Mesenteric fat pad (tissue), 1 donor: ENCODE data around the gene OR4D1. TPM values are rescaled to one million over a fixed set of nuclear protein-coding genes. Genes with fewer than 3 reads are reported as not detected.

Source experiments
- DNase-seq: peaks from one replicate; pipeline ENCODE4 v3.0.0-alpha.2; 2020; ENCODE audit warnings: low spot score
- total RNA-seq: library from RNA; stranded (reverse); fragmentation: NEBNext Ultra II Directional; extraction: Animal tissue kit (Norgen Biotek cat#: 25700); gene quantifications from one replicate; pipeline ENCODE4 v1.2.1, GENCODE V29; 2021
- donor health status: DM: yes; HTN: yes; CAD: no.

OR4D1 gene
- total RNA-seq, 1 donor from 2014 or later, result not detected

DNA sequence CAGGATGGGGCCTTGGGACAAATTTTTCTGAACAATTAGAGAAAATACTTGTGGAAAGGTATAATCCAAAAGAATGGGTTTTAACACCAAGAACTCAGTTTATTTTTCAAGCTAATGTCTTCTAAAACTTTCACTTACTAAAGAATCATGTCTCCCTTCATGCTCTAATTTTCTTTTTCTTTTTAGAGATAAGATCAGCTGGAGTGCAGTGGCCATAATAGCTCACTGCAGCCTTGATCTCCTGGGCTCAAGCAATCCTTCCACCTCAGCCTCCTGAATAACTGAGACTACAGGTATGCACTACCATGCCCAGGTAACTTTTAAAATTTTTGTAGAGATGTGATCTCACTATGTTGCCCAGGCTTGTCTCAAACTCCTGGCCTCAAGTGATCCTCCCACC, 5.5 kb downstream of the OR4D1 start:
- DNase-seq, result no peak

DNA sequence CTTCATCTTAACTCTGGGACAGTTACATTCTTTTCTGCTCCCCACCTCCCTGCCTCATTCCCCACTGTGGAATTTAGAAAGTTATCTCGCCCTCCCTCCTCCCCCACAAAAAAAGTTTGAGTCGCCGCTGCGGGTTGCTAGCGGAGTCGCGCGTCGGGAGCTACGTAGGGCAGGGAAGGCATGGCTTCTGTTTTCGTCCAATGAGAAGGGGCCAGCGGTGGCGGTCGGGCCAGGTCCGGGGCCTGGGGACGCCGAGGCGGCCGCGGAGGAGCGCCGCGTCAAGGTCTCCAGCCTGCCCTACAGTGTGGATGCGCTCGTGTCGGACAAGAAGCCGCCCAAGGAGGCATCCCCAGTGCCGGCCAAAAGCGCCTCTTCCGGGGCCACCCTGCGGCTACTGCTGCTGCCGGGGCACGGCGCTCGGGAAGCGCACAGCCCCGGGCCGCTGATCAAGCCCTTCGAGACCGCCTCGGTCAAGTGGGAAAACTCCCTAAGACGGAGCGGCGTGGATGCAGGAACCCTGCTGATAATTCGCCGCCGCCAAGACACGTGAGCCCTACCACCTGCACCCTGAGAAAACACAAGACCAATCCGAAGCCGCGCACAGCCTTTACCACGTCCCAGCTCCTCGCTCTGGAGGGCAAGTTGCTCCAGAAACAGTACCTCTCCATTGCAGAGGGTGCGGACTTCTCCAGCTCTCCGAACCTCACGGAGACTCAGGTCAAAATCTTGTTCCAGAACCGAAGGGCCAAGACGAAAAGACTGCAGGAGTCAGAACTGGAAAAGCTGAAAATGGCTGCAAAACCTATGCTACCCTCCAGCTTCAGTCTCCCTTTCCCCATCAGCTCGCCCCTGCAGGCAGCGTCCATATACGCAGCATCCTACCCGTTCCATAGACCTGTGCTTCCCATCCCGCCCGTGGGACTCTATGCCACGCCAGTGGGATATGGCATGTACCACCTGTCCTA, 8.9 kb downstream of the OR4D1 start:
- DNase-seq, result no peak

DNA sequence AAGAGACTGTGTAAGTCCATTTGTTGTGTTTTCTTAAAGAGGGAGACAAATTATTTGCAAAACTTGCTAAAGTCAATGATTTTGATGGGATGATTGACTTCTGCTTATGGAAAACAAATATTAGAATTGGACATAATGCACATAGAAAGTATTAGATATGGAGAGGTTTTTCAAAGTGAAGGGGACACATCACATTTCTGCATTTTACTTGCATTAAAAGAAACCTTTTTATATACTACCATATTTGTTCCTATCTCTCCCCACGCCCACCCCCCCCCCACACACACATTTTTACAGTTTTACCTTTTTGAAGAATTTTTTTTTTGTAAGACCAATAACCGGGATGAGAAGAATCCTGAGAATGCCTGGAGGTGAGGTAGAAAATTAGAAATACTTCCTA, 10.0 kb downstream of the OR4D1 start:
- no peak for DNase-seq

DNA sequence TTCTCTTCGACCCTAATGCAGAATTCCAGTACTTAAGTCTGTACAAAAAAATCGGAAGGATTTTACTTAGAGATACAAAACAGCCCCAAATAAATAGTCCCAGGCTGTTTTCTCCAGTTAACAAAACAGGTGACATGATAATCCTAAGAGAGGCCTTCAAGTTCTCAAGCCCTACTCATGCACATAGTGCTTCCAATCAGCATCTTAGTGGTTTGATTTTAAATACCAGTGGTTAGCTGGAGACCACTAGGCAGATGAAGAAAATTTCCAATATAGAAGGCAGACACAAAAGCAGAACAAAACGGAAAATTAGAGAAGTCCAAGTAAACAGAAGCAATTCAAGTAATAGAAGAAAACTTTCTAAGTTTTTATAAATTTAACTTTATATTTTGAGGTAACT, 13.4 kb downstream of the OR4D1 start:
- no peak for DNase-seq

DNA sequence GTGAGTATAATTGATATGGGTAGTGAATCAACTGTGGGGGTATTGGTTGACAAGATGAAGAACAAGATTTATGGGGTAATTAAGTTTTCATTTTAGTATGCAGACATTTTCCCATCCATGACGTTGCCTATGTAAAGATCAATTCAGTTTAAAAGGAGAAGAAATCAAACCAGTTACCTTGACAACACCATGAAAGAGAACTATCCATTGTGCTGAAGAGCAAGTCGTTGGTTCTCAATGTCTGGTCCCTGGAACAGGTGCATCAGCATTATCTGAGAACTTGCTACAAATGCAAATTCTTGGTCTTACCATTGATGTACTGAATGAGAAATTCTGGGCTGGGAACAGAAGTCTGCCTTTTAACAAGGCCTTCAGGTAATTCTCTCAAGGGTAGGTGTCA, 17.8 kb downstream of the OR4D1 start:
- no peak for DNase-seq

DNA sequence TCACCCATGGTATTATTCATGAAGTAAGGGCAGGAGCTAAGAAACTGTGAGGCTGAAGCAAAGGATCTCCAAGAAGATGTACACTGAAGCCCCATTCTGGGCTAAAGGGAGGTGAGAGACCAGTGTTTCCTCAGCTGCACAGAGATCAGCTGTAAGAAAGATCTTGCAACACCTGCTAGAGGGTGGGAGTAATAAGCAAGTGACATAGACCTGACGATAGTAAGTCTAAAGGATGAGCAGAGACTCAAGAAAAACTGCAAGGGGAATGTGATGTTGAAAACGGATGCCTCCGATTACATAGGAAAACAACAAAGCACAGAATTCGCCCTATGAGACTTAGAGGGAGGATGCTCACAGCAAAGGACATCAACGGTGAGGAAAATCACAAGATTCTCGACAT, 18.5 kb downstream of the OR4D1 start, which contains the start of gene OR4D2:
TSS of gene OR4D2 (plus strand) at position 301 of the 400 bp plus-strand sequence. CDS start 2,674 bp downstream, outside the sequence.
- no peak for DNase-seq

DNA sequence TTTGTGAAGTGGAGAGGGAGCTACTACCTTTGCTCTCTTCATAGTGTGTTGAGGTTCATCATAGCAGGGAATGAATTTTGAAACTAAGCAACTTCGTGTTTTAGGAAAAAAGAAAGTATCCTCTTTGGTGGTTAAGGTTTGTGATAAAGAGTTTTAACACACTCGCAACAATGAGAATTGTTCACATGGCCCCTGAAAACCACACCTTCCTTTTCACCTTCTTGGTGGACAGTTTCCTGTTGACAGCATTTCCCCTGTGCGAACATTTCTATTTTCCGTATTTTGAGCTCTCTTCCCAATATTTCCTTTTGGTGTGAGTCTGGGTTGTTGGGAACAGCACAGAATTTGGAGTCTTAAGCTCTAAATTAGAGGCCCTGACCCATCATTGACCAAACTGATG, 22.4 kb downstream of the OR4D1 start:
- no peak for DNase-seq

DNA sequence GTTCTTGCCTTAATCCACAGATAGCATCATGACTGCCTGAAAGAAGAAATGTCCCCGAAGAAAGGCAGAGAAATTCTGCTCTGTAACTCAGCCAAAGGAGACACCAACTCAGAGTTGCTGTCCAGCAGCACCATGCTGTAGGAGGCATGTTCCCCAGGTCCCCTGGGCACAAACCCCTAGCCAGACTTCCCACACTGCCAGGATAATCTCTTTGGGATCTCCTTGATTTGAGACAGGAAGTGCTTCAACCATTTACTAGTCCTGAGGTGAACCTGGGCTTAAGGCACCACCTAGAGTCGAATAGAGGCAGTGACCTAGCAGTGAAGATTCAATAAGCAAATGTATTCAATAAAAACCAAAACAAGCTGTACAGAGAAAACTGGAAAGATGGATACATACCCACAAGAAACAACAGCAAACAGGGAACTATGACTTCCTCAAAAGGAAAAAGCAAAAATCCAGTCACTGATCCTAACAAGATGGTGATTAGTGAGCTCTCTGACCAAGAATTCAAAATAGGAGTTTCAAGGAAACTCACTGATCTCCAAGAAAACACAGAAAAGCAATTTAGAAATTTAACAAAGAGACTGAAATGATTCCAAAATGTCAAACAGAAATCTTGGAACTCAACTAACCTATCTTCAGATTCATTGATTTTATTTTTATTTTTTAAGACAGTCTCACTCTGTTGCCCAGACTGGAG, 24.3 kb downstream of the OR4D1 start:
- no peak for DNase-seq

DNA sequence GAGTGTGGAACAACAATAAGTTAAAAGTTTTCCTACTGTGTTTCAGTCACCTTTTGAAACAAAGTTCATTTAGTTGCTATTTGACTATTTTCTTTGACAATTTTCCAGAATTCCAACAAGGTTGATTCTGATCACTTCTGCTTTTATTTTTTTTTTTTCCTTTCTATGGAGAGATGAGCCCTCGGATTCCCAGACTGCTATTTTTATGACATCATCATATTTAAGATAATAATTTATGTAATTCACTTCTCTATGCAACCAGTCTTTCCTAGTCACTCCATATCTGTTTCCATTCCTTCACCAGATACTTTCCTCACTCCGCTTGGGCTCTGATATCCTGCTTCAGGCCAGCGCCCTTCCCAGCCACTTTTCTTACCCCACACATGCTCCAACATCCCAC, 26.7 kb downstream of the OR4D1 start:
- DNase-seq, result no peak

DNA sequence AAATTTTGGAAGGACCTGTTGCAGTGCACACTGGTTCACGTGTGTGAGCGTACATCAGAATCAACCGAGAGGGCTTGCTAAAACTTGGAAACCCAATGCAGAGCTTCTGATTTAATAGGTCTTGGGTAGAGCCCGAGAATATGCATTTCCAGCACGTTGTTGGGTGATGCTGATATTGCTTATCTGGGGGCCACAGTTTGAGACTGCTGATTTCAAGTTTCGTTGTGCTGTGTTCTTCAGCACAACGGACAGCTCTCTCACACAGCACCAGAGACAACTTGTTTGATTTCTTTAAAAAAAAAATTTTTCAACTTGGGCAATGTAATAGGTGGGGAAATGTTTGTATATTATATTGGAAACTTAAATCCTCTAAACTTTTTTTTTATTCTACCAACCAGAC, 28.0 kb downstream of the OR4D1 start:
- no peak for DNase-seq

DNA sequence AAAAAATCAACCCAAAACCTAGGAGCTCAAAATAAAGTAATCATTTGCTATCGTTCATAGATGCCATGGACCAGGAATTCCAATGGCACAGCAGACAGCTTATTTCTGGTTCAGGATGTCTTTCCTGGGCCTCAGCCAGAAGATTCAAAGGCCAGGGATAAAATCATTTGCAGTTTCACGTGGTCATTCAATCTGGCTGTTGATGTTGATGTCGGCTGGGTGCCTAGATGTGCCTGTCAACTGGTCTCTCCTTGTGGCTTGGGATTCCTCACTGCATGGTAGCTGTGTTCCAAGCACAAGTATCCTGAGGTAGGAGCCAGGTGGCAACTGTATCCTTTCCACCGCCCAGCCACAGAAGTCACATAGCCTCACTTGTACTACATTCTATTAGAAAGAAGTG, 33.6 kb downstream of the OR4D1 start:
- no peak for DNase-seq

DNA sequence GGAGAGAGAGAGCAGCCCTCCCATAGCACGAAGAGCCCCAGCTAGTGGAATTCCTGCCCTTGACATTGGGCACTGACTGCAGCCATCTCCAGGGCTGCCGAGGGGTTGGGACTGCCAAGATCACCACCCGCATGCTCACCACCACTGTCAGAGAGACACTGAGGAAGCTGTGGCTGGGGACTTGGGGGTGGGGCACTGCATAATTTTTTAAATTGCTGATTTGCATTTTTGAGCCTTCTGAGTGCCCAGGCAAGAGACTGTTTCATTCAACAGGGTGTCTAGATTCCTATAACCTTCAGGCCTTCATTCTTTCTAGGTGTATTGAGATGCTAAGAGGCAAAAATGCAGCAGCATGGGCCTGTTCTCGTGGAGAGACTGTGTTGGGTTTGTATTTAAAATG, 35.3 kb downstream of the OR4D1 start:
- no peak for DNase-seq

DNA sequence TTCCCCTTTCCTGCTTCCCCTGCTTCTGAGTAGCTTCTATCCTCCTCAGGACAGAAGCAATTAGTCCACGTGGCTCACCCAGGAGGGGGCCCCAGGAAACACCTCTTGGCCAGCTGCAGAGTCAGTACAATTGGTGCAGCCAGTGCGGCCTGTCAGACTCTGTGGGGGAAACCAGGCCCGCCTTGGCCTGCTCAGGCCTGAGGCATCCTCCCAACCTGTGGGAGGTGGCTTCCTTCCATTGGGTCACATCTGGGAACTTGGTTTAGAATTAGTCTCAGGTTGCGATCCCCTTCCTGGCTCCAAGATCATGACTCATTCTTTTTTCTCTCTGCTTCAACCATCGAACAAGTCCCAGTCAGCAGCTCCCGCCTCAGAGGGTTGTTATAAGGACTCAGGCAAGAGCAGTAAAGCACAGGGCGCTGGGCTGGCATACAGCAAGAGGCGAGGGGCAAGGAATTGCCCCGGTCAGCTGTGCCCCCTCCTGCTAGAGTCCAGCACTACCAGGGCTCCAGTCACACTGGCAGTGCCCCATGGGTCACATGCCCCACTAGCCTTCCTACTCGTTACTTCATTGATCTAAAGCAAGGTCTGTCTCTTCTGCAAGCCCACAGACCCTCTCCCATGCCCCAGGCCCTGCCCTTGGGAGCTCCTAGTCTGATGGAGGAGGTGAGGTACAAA, 36.3 kb downstream of the OR4D1 start:
- no peak for DNase-seq

DNA sequence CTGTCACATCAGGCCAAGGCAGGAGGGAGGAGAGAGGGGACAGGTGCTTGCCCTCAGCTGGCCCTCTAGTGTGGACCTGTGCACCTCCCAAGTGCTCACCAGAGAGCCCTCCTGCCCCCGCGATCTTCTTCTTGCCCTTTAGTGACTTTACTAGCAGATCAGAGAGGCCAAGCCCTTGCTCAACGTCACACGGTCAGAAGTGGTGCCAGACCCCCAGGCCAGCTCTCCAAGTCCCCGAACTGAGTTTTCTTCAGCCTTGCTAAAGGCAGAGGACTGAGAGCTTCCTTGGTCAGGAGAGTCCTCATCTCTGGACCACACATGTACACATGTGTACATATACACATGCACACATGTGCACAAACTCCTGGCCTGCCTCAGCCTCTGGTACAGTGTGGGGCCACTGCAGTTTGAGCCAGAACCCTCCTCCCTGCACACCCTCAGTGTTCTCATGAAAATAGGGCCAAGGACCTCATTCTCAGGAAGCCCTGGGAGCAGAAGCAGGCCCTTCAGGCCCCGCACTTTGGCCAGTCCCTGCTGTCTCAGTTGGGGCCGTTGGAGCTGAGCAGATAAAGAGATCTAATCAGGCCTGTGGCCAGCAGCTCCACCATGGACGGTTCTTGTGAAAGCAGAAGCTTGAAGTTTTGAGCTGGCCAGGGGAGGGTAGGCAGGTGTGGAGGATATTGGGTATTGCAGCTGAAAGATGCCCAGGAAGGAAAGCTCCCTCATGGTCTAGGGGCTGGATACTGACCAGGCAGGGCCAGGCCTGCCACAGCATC, 37.0 kb downstream of the OR4D1 start:
- DNase-seq, result no peak

DNA sequence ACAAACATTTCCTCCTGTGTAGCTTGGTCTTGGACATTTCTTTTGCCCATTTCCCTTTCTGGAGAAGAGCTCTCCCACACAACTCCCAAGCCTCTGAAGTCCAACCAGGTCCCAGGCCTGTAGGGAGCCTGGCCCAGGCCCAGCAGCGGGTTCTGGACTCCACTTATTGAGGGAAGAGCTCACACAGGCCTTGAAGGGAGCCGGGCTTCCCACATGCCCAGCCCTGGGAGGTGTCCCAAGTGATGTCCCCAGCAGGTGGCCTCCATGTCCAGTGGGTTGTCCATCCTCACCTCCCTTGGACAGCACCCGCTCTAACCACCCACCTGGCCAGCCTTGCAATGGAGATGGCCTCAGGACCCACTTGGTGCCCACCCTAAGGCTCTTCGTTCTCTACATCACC, 38.4 kb downstream of the OR4D1 start:
- DNase-seq, result no peak

DNA sequence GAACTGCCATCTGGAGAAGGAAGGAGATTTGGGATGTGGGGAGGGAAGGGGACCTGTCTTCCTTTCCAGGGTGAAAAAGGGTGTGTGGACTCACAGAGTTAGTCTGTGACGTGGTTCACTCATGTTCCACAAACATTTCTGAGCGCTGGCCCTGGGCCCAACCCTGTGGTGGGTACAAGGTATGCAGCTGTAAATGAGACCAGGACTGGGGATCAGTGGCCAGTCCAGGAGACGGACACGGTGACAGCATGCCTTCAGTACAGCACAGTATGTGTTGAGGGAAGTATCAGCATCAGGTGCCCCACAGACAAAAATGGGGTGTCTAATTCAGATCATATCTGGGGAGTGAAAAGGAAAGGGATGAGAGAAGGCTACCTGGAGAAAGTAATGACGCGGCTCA, 38.9 kb downstream of the OR4D1 start:
- no peak for DNase-seq

DNA sequence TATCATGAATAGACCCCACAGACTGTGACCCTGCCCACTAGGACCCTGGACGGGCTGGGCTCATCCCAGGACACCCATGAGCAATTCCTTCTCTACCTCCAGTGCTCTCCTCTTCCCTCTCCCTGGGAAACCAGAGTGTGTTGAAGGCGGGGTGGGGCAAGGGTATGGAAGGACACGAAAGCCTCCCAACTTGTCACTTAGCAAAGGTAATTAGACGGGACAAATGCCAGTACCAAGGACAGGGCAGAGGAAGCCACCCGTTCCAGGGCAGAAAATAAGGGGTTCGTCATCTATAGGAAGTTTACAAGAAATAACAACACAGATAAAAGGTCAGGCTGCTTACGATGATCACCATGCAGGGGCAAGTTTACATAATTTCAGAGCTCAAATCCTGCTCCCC, 39.5 kb downstream of the OR4D1 start:
- DNase-seq, result no peak

DNA sequence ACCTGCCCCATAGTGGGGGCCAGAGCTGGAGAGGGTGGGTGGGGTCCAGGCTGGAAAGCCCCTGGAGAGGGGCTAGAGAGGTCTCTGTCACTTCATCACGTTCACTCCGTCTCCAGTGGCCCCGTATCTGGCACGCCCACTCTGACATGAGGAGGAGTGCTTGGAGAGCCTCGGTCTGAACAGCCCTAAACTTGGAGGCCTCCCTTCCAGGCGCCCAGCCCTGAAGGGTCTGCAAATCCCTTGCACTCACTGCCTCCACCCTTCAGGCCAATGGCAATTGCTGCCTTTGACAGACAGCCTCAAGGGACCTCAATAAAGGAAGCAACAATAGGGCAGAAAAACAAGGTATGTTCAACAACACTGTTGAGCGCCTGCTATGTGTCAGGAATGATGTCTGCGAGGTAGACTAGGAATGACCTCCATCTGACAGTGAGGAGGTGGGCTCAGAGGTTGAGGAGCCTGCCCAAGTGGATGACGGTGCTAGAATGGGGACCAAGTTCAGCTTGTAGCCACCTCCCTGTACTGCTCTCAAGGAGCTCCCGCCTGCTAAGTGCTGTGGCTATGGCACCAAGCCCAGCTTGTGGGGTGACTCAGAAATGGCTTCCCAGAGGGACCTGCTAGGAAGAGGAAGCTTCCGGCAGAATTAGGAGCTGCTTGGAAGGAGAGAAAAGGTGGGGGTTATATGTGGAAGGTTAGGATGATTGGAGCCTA, 41.4 kb downstream of the OR4D1 start:
- DNase-seq, result no peak

DNA sequence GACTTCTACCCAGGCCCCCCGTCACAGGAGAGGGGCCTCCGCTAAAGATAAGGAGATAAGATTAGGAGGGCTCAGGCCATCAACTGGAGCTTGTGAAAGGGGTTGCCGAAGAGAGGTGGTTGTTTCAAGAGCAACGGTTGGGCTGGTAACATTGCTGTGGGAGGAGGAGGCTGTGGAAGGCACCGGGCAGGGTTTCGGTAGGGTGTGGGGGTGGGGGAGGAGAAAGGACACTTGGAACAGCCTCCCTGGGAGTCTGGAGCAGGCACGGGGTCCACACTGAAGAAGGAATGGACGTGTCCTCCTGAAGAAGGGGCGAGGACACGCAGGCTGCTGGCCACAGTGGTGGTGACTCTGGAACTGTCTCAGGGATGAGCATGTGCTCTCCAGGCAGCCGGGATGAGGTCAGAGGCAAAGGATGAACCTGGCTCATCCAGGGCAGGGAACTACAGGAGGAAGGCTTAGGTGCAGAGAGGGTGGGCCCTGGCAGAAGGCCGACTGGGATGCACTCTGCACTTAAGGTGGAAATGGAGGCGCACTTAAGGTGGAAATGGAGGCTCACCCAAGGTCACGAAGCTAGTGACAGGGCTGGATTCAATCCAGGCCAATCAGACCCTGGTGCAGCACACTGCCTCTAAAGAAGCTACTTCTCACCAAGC, 43.2 kb downstream of the OR4D1 start:
- DNase-seq, result no peak

DNA sequence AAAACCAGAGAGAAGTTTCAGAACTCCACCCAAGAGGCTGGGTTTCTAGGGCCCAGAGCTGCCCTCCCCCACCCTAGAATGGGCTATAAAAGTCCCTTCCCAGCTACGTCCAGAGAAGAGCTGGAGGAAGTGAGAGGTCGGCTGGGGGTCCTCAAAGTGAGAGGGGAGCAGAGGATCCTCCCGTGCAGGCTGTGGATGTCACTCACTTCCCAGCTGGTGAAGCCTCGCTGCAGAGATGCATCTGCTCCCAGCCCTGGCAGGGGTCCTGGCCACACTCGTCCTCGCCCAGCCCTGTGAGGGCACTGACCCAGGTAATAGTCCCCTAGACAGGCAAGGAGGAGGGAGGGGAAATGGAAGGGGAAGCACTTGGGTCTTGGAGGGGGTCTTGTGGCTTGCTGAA, 44.4 kb downstream of the OR4D1 start, which contains the start of gene EPX:
TSS of gene EPX (plus strand) at position 115 of the 400 bp plus-strand sequence. CDS start at position 236, 121 bp downstream.
- no peak for DNase-seq
